ENCODE measurements around the gene INKA2. TPM values are rescaled to one million over a fixed set of nuclear protein-coding genes. Genes with fewer than 3 reads are reported as not detected.
"Not testable (repeated sequence)": the region's sequence is repeated elsewhere in the genome, so short reads cannot be mapped to it uniquely, and the experiment has no call there.

Gene INKA2
- polyA plus RNA-seq, 4 donors: 0.22 to 4.4 (median 1.2) TPM

DNA sequence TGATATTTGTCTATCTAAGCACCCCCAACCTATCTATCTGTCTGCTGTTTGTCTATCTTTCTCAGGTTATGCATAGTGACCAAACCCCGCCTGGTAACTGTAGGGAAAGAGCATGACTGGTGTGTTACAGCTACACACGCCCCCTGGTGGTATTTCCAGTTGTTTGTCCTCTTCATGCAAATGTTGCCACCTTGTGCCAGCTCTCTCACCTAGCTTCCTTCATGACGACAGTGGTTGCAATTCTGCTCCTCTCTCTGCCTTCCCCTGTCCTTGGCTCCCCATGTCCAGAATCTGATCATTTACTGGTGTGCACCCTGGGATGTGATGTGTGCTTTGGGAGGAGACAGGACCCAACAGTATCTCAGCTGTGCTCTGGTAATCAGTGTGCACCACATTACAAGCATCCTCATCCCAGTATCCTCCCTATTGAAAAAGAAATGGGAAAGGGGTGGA lies 8.1 kb upstream of the INKA2 start:
- peaks cover 0 to 3% (median 0%) of the 10 kb centered on the region in 3 donors for H3K27me3 ChIP-seq (ENCODE audit: control insufficient read depth in 3 of 3, insufficient read depth in 3 of 3, low read length in 3 of 3)
- DNase-seq (peak; percentile 64 to 86), FAIRE-seq (no peak)
- H3K4me1 ChIP-seq (ENCODE audit: control insufficient read depth in 3 of 3, insufficient read depth in 2 of 3, low read depth in 1 of 3, low read length in 2 of 3): no peaks in the 10 kb centered on the region
- H3K9me3 ChIP-seq (ENCODE audit: control insufficient read depth in 2 of 2, insufficient read depth in 1 of 2, low read depth in 1 of 2, low read length in 1 of 2): no peaks in the 10 kb centered on the region
- no peaks in the 10 kb centered on the region for H3K36me3 ChIP-seq (ENCODE audit: control insufficient read depth in 3 of 3, insufficient read depth in 2 of 3, low read depth in 1 of 3, low read length in 3 of 3)
- H3K4me3 ChIP-seq (ENCODE audit: low read depth in 1 of 3, low read length in 3 of 3): no peak overlapping the region
- H3K27ac ChIP-seq (ENCODE audit: low read depth in 1 of 3, low read length in 2 of 3): no peak overlapping the region
- 15 to 31% (median 22%) methylated on average over 3 of the region's 3 CpGs for WGBS, 3 donors

DNA sequence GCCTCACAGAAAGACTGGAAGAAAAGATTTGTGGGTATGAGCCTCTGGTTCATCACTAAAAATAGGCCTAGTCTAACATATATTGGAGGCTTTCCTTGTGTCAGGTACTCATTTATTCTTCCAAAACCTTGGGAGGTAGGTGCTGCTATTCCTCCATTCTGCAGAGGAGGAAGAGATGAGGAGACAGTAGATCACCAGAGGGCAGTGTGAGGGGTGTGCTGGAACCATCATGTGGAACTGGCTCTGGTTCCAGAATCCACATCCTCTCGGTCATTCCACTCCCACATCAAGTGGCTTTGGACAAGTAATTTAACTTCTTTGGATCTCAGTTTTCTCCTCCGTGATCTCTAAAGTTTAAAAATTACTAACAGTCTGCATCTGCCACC lies 7.4 kb upstream of the INKA2 start:
- FAIRE-seq (no peak), DNase-seq (no peak)
- no peaks in the 10 kb centered on the region for H3K9me3 ChIP-seq (ENCODE audit: control insufficient read depth in 2 of 2, insufficient read depth in 1 of 2, low read depth in 1 of 2, low read length in 1 of 2)
- no peak overlapping the region for H3K4me3 ChIP-seq (ENCODE audit: low read depth in 1 of 3, low read length in 3 of 3)
- H3K36me3 ChIP-seq (ENCODE audit: control insufficient read depth in 3 of 3, insufficient read depth in 2 of 3, low read depth in 1 of 3, low read length in 3 of 3): no peaks in the 10 kb centered on the region
- no peaks in the 10 kb centered on the region for H3K4me1 ChIP-seq (ENCODE audit: control insufficient read depth in 3 of 3, insufficient read depth in 2 of 3, low read depth in 1 of 3, low read length in 2 of 3)
- WGBS, 3 donors: 77 to 90% (median 80%) methylated on average over 2 of the region's 2 CpGs
- H3K27me3 ChIP-seq (ENCODE audit: control insufficient read depth in 3 of 3, insufficient read depth in 3 of 3, low read length in 3 of 3): peaks cover 0 to 3% (median 0%) of the 10 kb centered on the region in 3 donors
- H3K27ac ChIP-seq (ENCODE audit: low read depth in 1 of 3, low read length in 2 of 3): no peak overlapping the region

- no peaks in the 10 kb centered on the region for H3K4me1 ChIP-seq (ENCODE audit: control insufficient read depth in 3 of 3, insufficient read depth in 2 of 3, low read depth in 1 of 3, low read length in 2 of 3)
- no peak overlapping the region for H3K4me3 ChIP-seq (ENCODE audit: low read depth in 1 of 3, low read length in 3 of 3)
- no peak overlapping the region for H3K27ac ChIP-seq (ENCODE audit: low read depth in 1 of 3, low read length in 2 of 3)
- FAIRE-seq: no peak
- peaks cover 0 to 9% (median 0%) of the 10 kb centered on the region in 3 donors for H3K27me3 ChIP-seq (ENCODE audit: control insufficient read depth in 3 of 3, insufficient read depth in 3 of 3, low read length in 3 of 3)
- 89 to 92% (median 91%) methylated on average over 9 of the region's 9 CpGs for WGBS, 3 donors
- no peaks in the 10 kb centered on the region for H3K9me3 ChIP-seq (ENCODE audit: control insufficient read depth in 2 of 2, insufficient read depth in 1 of 2, low read depth in 1 of 2, low read length in 1 of 2)
- no peak for DNase-seq
- no peaks in the 10 kb centered on the region for H3K36me3 ChIP-seq (ENCODE audit: control insufficient read depth in 3 of 3, insufficient read depth in 2 of 3, low read depth in 1 of 3, low read length in 3 of 3)
Observed at GRCh38 chr1:111745675-111746613, 6.7 kb upstream of the INKA2 start.

DNA sequence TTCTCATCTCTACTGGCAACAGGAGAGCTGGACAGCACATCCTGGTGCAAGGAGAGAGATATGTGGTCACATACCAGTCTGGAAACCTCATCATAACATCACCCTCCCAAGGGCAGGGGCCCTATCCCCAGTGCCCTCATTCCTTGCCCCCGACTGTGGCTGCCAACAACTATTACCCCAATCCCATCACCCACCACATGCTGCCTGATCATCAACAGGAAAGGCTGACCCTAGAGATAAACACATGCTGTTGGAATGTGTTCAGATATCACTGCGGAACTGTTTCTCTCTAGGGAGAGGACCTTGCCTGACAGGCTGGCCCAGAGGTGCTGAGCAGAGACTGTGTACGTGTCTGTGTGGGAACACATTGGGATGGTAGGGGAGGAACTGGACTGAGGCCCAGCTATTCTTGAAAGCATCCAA lies 4.5 kb upstream of the INKA2 start:
- FAIRE-seq: no peak
- WGBS, 3 donors: 61 to 70% (median 63%) methylated on average over 3 of the region's 3 CpGs

GRCh38 chr1:111742938-111743549 lies 3.8 kb upstream of the INKA2 start:
- H3K9me3 ChIP-seq (ENCODE audit: control insufficient read depth in 2 of 2, insufficient read depth in 1 of 2, low read depth in 1 of 2, low read length in 1 of 2): no peaks in the 10 kb centered on the region
- FAIRE-seq: no peak
- 51 to 60% (median 58%) methylated on average over 5 of the region's 5 CpGs for WGBS, 3 donors
- no peaks in the 10 kb centered on the region for H3K36me3 ChIP-seq (ENCODE audit: control insufficient read depth in 3 of 3, insufficient read depth in 2 of 3, low read depth in 1 of 3, low read length in 3 of 3)
- no peak overlapping the region for H3K27ac ChIP-seq (ENCODE audit: low read depth in 1 of 3, low read length in 2 of 3)
- H3K4me1 ChIP-seq (ENCODE audit: control insufficient read depth in 3 of 3, insufficient read depth in 2 of 3, low read depth in 1 of 3, low read length in 2 of 3): peaks cover 0 to 13% (median 0%) of the 10 kb centered on the region in 3 donors
- DNase-seq: no peak
- H3K4me3 ChIP-seq (ENCODE audit: low read depth in 1 of 3, low read length in 3 of 3): no peak overlapping the region
- H3K27me3 ChIP-seq (ENCODE audit: control insufficient read depth in 3 of 3, insufficient read depth in 3 of 3, low read length in 3 of 3): peaks cover 0 to 24% (median 0%) of the 10 kb centered on the region in 3 donors

More for the DNA sequence above, 4.5 kb upstream of the INKA2 start:
- Histone ChIP-seq H3K36me3 (ENCODE audit: control insufficient read depth in 3 of 3, insufficient read depth in 2 of 3, low read depth in 1 of 3, low read length in 3 of 3) (no peaks in the 10 kb centered on the region), H3K4me3 (ENCODE audit: low read depth in 1 of 3, low read length in 3 of 3) (no peak overlapping the region), H3K9me3 (ENCODE audit: control insufficient read depth in 2 of 2, insufficient read depth in 1 of 2, low read depth in 1 of 2, low read length in 1 of 2) (no peaks in the 10 kb centered on the region), H3K4me1 (ENCODE audit: control insufficient read depth in 3 of 3, insufficient read depth in 2 of 3, low read depth in 1 of 3, low read length in 2 of 3) (peaks cover 0 to 9% (median 0%) of the 10 kb centered on the region in 3 donors), H3K27me3 (ENCODE audit: control insufficient read depth in 3 of 3, insufficient read depth in 3 of 3, low read length in 3 of 3) (peaks cover 0 to 24% (median 0%) of the 10 kb centered on the region in 3 donors), H3K27ac (ENCODE audit: low read depth in 1 of 3, low read length in 2 of 3) (no peak overlapping the region)
- no peak for DNase-seq

- not testable (repeated sequence) for FAIRE-seq; H3K4me3 ChIP-seq (ENCODE audit: low read depth in 1 of 3, low read length in 3 of 3); H3K36me3 ChIP-seq (ENCODE audit: control insufficient read depth in 3 of 3, insufficient read depth in 2 of 3, low read depth in 1 of 3, low read length in 3 of 3); H3K9me3 ChIP-seq (ENCODE audit: control insufficient read depth in 2 of 2, insufficient read depth in 1 of 2, low read depth in 1 of 2, low read length in 1 of 2); H3K27ac ChIP-seq (ENCODE audit: low read depth in 1 of 3, low read length in 2 of 3); DNase-seq
- Histone ChIP-seq H3K4me1 (ENCODE audit: control insufficient read depth in 3 of 3, insufficient read depth in 2 of 3, low read depth in 1 of 3, low read length in 2 of 3) (peaks cover 0 to 21% (median 0%) of the 10 kb centered on the region in 3 donors), H3K27me3 (ENCODE audit: control insufficient read depth in 3 of 3, insufficient read depth in 3 of 3, low read length in 3 of 3) (peaks cover 0 to 25% (median 0%) of the 10 kb centered on the region in 3 donors)
- WGBS, 3 donors: 93 to 96% (median 95%) methylated on average over 14 of the region's 14 CpGs
Observed at GRCh38 chr1:111742292-111742691, 3.1 kb upstream of the INKA2 start.

- no peak for FAIRE-seq
- Histone ChIP-seq H3K4me1 (ENCODE audit: control insufficient read depth in 3 of 3, insufficient read depth in 2 of 3, low read depth in 1 of 3, low read length in 2 of 3) (peaks cover 0 to 22% (median 0%) of the 10 kb centered on the region in 3 donors), H3K36me3 (ENCODE audit: control insufficient read depth in 3 of 3, insufficient read depth in 2 of 3, low read depth in 1 of 3, low read length in 3 of 3) (peaks cover 0 to 2% (median 0%) of the 10 kb centered on the region in 3 donors), H3K27ac (ENCODE audit: low read depth in 1 of 3, low read length in 2 of 3) (peak overlapping the region in 2 of 3 donors; percentile 76 to 81), H3K9me3 (ENCODE audit: control insufficient read depth in 2 of 2, insufficient read depth in 1 of 2, low read depth in 1 of 2, low read length in 1 of 2) (no peaks in the 10 kb centered on the region), H3K4me3 (ENCODE audit: low read depth in 1 of 3, low read length in 3 of 3) (peak overlapping the region; percentile 52 to 63 (median 58)), H3K27me3 (ENCODE audit: control insufficient read depth in 3 of 3, insufficient read depth in 3 of 3, low read length in 3 of 3) (peaks cover 0 to 28% (median 0%) of the 10 kb centered on the region in 3 donors)
- WGBS, 3 donors: 1% methylated on average over 63 of the region's 63 CpGs
- DNase-seq: peak in 1 of 2 donors; percentile 20
Observed at GRCh38 chr1:111739925-111740765, 950 bp upstream of the INKA2 start.
